ENCODE data around the gene TUT7. TPM values are rescaled to one million over a fixed set of nuclear protein-coding genes. Genes with fewer than 3 reads are reported as not detected.

TUT7 gene
- total and polyA plus RNA-seq, 2 of the 4 experiments (the other 2 are of a cell fraction), result 13.3 to 33.3 TPM

- H3K14ac ChIP-seq (replicated peaks; ENCODE audit: low read depth, low read length), result no peak overlapping the region
- no peak overlapping the region for H2AK9ac ChIP-seq (replicated peaks; ENCODE audit: low read depth, low read length, poor library complexity)
- peaks cover 7 to 16% of the 10 kb centered on the region in 2 experiments; a peak in 3 of 4 replicates for H3K79me1 ChIP-seq (ENCODE audit: low read depth in 1 of 2, low read length in 2 of 2)
- DNase-seq (peak; percentile 29), ATAC-seq (ENCODE audit: low read depth) (peak; percentile 61; the same call in 1 of the 2 replicates)
- H3K23ac ChIP-seq (ENCODE audit: low read depth, low read length), result no peak overlapping the region
- intact Hi-C loops (cut with micrococcal nuclease), result no loop called here
- H2BK20ac ChIP-seq (ENCODE audit: low read depth, low read length), result no peak overlapping the region
- no peak overlapping the region for H3K4me2 ChIP-seq (ENCODE audit: low read depth, low read length)
- no peak overlapping the region for H4K91ac ChIP-seq (ENCODE audit: insufficient read depth, low read depth, low read length)
- peaks cover 41% of the 10 kb centered on the region for H3K36me3 ChIP-seq (ENCODE audit: control insufficient read depth, insufficient read depth, low read length)
- ChIA-PET POLR2A (ENCODE audit: unreplicated experiment) (no interaction called here), CTCF (no interaction called here)
- no TSS peak for BruUV-seq (replicated peaks)
- H3K18ac ChIP-seq (ENCODE audit: low read depth, low read length), result no peak overlapping the region
- no peak overlapping the region; a peak in 1 of 4 replicates for H4K8ac ChIP-seq (ENCODE audit: low read depth in 2 of 2, low read length in 2 of 2)
- 0 out of 2 replicates have a peak, but pooled peaks cover 4% of the 10 kb centered on the region for H3K9me1 ChIP-seq (ENCODE audit: insufficient read depth, low read length)
- in situ Hi-C loops (cut with MboI; ENCODE audit: low sequenced_read_pairs), result no loop called here
- H4K20me1 ChIP-seq (ENCODE audit: insufficient read depth, low read length), result no peaks in the 10 kb centered on the region; the same call in 1 of the 2 replicates
- H3K56ac ChIP-seq (ENCODE audit: extremely low read depth, insufficient read depth, low read length), result no peak overlapping the region
- WGBS, 2 experiments (ENCODE audit: extremely low coverage in 2 of 2, insufficient read length in 1 of 2), result no CpG with 5 or more reads among the region's 1 CpG
- no peak overlapping the region for H3K4me3 ChIP-seq (ENCODE audit: insufficient read depth, low read depth, low read length)
- dilution Hi-C loops (cut with HindIII; ENCODE audit: low sequenced_read_pairs, unreplicated experiment), result no loop called here
- no peak overlapping the region for H4K5ac ChIP-seq (ENCODE audit: low read depth, low read length)
- no peak overlapping the region for H2AK5ac ChIP-seq (ENCODE audit: low read depth, low read length)
- no peak for TF ChIP-seq NFE2L2 (IDR thresholded peaks at IDR 0.05; ENCODE audit: low read depth, low read length)
- TF ChIP-seq MXI1 (IDR thresholded peaks at IDR 0.05; ENCODE audit: borderline replicate concordance, low read depth, low read length), result no peak
- TF ChIP-seq MAFK (IDR thresholded peaks at IDR 0.05; ENCODE audit: low read depth, low read length), result no peak
- TF ChIP-seq RAD21 (IDR thresholded peaks at IDR 0.05; ENCODE audit: low read length), result no peak
- no peak for TF ChIP-seq CEBPB (IDR thresholded peaks at IDR 0.05; ENCODE audit: low read depth, low read length)
- no peak for TF ChIP-seq FOS (IDR thresholded peaks at IDR 0.05; ENCODE audit: low read depth, low read length)
- TF ChIP-seq ELK1 (IDR thresholded peaks at IDR 0.05; ENCODE audit: borderline replicate concordance, low read depth, low read length), result no peak
- TF ChIP-seq BHLHE40 (IDR thresholded peaks at IDR 0.05; ENCODE audit: low read depth, low read length), result no peak
- TF ChIP-seq RFX5 (IDR thresholded peaks at IDR 0.05; ENCODE audit: low read depth, low read length), result no peak
- TF ChIP-seq POLR2A (IDR thresholded peaks at IDR 0.05; ENCODE audit: low read depth, low read length), result no peak
- TF ChIP-seq USF2 (IDR thresholded peaks at IDR 0.05; ENCODE audit: low read depth, low read length), result no peak
- no peak for TF ChIP-seq MAZ (IDR thresholded peaks at IDR 0.05; ENCODE audit: borderline replicate concordance, low read depth, low read length)
- TF ChIP-seq RCOR1 (IDR thresholded peaks at IDR 0.05; ENCODE audit: insufficient replicate concordance, low read length), result no peak
- H3K9ac ChIP-seq (ENCODE audit: low read depth, low read length), result no peak overlapping the region
- H3K4me1 ChIP-seq (ENCODE audit: control insufficient read depth, insufficient read depth, low read length), result peaks cover 5% of the 10 kb centered on the region
- H2AFZ ChIP-seq (replicated peaks; ENCODE audit: low read length, poor library complexity), result no peak overlapping the region
- H3K27ac ChIP-seq (ENCODE audit: insufficient read depth, low read length), result no peak overlapping the region
- H3K9me3 ChIP-seq (ENCODE audit: control insufficient read depth, insufficient read depth, low read length), result no peaks in the 10 kb centered on the region
- H2BK5ac ChIP-seq (ENCODE audit: low read depth, low read length, poor library complexity, severe bottlenecking), result peak overlapping the region; percentile 24
- no peak overlapping the region for H3K4ac ChIP-seq (ENCODE audit: low read depth, low read length)
- H3K27me3 ChIP-seq (ENCODE audit: control insufficient read depth, insufficient read depth, low read length), result no peaks in the 10 kb centered on the region
- H2BK120ac ChIP-seq (ENCODE audit: low read depth, low read length), result no peak overlapping the region
- no peak overlapping the region for H2BK15ac ChIP-seq (ENCODE audit: low read depth, low read length)
Observed at GRCh38 chr9:86340356-86341006, 13.7 kb downstream of the TUT7 start.
